GM10847 (cell line): ENCODE measurements around the gene RAB7B.

Source experiments
- POLR2A ChIP-seq: IDR thresholded peaks from 2 replicates; pipeline ENCODE4 v1.6.1; 2011; ENCODE audit not compliant: insufficient read length; ENCODE audit errors: extremely low read depth

The RAB7B gene

DNA sequence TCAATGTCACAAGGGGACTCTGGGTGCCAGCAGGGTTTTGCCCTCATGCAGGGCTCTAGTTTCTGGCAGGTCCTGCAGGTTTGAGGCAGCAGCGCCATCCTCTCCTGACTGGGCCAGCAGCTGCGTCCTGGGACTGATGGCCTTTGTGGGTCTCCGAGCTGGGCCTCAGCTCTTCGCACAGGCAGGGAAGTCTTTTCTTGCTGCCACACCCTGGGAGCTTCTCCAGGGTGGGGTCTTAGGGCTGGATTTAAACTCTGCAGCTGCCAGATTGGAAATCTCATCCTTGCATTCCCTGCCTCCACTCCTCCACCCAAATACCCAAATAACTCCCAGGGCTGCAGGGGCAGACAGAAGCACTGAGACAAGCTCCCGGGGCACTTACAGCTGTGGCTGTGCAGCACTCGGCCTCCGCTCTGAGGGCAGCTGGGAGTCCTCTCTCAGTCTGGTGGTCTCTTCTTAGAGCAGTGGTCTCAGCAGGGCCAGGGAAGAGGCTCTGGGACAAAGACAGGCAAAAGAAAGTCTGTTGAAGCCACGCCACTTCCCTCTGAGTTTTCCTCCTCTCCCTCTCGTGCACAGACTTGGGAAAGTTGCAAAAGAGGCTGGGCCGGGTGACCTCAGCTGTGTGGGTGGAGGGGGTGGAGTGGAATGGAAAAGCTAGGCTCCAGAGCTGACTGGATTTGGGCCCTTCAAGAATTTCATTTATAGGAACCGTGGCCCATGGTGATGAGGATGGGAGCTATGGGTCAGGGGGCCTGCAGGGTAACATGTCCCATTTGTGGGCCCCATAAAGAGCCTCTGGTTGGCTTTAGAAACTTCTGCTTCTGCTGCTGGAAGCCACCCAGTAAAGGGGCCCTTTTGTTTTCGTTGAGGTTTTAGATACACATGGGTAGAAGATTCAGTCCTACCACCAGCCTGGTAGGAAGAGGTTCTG is at the start of gene RAB7B:
TSS of gene RAB7B (minus strand) at position 525 of the 931 bp plus-strand sequence. CDS start 9,260 bp downstream, outside the sequence.
- no peak for TF ChIP-seq POLR2A

DNA sequence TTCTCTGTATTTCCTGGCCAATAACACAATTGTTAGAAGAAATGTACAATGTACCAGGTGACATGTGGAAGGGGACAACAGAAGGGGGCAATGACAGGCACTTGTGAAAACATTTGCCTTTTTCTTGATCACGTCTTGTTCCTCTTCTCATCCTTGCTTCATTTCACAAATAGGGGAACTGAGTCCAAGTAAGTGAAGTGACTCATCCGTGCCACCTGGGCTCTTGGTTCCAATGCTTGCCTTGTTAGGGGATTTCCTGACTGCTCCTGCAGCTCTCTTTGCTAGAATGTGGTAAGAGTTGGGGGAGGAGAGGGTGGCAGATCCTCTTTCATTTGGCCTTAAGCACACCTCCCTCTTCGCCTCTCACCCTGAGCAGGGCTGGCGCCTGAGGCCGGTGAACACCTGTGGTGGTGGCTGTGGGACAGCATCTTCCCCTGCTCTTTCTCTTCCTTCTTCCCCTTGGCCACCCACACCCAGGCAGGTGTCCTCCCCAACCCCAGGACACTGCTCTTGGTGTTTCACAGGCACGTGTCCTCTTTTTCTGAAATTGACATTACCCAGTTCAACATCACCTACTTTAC is 47.5 kb upstream of the RAB7B start:
- TF ChIP-seq POLR2A = no peak

DNA sequence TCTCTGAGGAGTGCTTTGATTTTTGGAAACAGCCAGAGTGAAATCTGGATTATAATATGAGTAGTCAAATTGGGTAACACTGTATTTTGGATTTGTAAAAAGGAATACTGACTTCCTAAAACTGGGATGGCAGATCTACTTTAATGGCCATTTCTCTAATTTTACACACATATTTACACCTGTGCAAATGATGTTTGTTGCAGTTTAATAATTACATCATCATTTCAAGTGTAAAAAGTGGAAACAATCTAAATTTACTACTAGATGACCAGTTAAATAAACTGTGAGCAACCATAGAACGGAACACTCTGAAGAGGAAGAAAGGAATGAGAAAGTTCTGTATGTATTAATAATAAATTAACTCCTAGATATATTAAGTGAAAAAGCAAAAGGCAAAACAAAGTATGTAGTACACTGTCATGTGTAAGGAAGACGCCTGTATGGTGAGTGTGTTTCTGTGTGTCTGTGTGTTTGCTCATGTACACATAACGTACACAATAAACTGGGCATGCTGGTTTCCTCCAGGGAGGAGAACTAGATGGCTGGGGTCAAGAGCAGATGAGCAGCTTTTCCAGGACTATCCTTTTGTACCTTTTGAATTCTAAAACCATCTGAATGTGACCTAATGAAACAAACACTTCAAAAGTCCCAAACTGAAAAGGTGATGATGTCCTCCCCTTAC is 46.9 kb upstream of the RAB7B start:
- no peak for TF ChIP-seq POLR2A

- TF ChIP-seq POLR2A = no peak
Measured at GRCh38 chr1:206049293-206049692, 46.1 kb upstream of the RAB7B start.

DNA sequence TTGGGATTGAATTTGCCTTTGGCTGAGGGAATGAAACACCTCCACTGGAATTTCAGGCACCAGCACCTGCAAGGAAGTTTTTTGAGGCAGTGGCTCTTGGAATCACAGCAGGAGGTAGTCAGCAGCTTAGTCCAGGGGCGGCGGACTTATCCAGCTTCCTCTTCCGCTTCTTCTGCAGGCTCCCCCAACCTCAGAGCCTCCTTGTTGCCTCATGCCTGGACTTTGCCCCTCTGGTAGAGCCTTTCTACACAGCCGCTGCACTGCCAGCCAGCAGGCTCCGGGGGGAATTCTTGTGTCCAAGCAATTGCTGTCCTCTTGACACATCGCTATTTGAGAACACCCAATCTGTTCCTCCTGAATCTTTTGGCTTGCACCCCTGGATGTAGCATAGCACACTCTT is 45.4 kb upstream of the RAB7B start:
- TF ChIP-seq POLR2A = no peak

GRCh38 chr1:206047271-206047670 is 44.1 kb upstream of the RAB7B start:
- TF ChIP-seq POLR2A = no peak

- no peak for TF ChIP-seq POLR2A
Measured at GRCh38 chr1:206041640-206042039, 38.4 kb upstream of the RAB7B start.

- TF ChIP-seq POLR2A = no peak
Measured at GRCh38 chr1:206040328-206040727, 37.1 kb upstream of the RAB7B start.

DNA sequence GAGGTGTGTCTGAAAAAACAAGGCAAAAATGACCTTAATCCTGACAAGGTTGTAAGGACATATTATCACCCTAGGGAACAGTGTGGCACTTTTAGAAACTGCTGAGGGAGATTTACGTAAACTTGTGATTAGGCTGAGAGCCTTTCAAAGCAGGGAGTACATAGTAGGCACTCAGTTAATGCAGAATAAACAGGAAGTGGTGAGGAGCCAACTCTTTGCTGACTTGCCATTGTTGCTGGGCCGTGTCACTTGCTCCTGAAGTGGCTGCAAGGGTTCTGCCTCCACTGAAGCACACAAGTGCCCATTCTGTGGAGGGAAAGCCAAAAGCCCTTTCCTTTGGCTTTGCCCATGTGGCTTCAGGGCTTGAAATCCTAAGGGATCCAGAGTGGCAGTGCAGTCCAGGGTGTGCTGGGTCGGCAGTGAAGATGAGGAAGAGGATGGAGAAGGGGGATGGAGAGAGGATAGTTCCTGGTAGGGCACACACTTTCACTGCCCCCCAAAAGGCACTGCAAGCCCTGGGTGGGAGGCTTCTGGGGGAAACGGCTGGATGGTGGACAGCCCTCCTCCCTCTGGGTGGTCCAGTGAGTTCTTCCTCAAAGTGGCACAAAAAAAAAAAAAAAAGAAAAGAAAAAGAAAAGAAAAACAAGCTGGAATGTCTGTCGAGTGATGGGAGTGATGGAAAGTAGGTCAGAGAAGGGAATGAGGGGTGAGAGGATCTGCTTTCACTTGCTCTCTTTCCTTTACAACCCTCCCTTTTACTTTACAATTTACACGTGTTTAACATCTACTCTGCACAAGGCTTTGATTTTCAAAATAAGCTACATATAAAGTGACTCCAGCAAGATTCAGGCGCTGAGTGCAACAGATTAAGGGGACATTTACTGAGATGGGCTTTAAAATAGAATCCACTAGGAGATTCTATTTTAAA is 36.1 kb upstream of the RAB7B start:
- no peak for TF ChIP-seq POLR2A

DNA sequence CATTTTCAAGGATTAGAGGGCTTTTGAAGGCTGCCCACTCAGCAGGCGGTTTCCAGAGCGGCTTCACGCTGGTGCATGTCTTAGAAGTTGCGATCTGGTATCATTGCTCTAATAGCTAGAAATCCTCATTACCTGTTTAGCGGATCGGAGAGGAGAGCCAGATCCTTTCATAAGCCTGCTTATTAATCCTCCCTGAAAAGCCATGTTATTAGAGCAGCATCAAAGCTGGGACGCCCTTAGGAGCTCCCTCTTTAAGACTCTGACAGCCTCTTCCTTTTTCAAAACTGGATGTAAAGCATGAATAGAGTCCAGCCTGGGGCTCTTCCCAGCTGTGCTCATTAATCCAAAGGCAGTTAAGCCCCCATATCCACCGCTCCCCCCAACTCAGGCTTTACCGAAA is 34.4 kb upstream of the RAB7B start:
- TF ChIP-seq POLR2A = no peak

GRCh38 chr1:206036663-206037455 is 33.7 kb upstream of the RAB7B start:
- no peak for TF ChIP-seq POLR2A

- no peak for TF ChIP-seq POLR2A
Measured at GRCh38 chr1:206035027-206035426, 31.8 kb upstream of the RAB7B start.

- TF ChIP-seq POLR2A = no peak
Measured at GRCh38 chr1:206032380-206033140, 29.4 kb upstream of the RAB7B start.
